Activated CD4-positive, alpha-beta T cell treated with anti-CD3 and anti-CD28 coated beads, Interleukin-10, Interleukin-2, amounts not matched to agents 100 ng/mL and 50 ng/mL, durations not matched to agents 16 hours and 8 hours (primary cell): ENCODE results near the gene PTPRD.

Experiments used
- DNase-seq: peaks from one replicate; pipeline ENCODE4 v3.0.0-alpha.2; 2020

The PTPRD gene

GRCh38 chr9:10146517-10147331 lies 466.1 kb downstream of the PTPRD start:
- DNase-seq, result no peak

DNA sequence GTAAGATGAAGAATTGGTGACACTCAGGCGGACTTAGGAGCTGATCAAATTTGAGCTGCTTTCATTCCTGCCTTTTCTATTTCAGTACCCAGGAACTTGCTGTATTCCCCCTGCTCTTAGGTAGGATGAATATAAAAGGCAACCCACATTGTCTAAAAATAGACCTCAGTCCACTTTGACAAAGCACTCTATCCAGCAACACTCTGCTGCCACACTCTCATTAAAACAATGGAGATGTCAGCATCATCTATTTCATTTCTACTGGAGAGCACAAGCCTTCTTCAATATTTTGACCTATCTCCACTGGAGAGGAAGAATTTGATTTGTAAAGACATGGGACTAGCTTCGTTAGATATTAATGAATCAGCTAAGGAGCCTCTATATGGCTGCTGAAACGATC lies 468.4 kb downstream of the PTPRD start:
- DNase-seq, result no peak

DNA sequence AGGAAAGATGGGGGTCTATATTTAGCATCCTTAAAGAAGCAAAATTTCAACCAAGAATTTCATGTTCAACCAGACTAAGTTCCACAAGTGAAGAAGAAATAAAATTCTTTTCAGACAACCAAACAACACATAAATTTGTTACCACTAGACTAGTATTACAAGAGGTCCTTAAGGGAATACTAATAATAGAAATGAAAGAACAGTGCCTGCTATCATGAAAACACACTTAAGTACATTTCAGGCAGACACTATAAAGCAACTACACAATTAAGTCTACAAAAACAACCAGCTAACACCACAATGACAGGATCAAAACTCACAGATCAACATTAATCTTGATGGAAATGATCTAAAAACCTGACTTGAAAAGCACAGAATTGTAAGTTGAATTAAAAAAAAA lies 477.2 kb downstream of the PTPRD start:
- no peak for DNase-seq

- no peak for DNase-seq
These were observed 478.5 kb downstream of the PTPRD start for GRCh38 chr9:10134266-10134665.

DNA sequence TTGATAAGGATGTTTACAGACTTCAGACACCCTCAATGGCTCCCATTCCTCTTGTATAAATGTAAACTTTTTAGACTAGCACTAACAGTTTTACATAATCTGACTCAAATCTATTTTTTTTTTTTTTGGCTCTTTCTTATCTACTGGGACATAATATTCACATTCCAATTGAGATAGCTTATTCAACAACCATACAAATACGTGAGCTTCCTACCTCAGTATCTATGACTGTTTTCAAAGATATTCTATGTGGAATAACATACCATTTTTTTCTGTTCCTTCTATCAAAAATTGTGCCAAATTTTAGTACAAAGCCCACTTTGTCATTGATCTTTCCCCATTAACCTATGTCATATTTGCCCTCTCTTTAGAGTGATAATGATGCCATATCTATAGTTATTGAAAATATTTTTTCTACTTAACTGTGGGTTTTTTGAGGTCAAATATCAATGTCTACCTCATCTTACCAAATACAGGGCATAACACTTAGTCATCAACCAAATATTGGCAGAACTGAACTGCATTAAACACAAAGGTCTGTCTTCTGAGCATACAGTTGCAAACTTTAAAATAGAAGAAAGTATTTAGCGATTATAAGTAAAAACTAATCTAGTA lies 482.6 kb downstream of the PTPRD start:
- DNase-seq, result no peak

GRCh38 chr9:10127867-10128266 lies 484.9 kb downstream of the PTPRD start:
- no peak for DNase-seq

DNA sequence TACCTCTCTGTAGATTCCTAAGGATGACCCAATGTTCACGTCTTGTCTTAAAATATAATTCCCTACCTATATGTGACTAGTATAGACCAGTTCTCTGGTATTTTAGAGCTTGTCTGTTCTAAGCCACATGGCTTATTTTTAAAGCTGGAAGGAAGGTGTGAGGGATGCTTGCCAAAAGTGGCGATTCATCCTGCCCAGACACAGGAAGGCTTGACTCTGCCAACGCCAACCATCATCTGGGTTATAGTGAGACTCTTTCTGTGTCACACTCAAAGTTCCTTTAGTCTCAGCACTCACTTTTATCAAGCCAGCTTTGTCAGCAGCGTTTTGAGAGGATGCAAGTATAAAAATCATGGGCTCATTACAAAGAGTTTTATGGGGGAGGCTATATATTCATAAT lies 500.0 kb downstream of the PTPRD start:
- no peak for DNase-seq

GRCh38 chr9:10112070-10112469 lies 500.7 kb downstream of the PTPRD start:
- no peak for DNase-seq

DNA sequence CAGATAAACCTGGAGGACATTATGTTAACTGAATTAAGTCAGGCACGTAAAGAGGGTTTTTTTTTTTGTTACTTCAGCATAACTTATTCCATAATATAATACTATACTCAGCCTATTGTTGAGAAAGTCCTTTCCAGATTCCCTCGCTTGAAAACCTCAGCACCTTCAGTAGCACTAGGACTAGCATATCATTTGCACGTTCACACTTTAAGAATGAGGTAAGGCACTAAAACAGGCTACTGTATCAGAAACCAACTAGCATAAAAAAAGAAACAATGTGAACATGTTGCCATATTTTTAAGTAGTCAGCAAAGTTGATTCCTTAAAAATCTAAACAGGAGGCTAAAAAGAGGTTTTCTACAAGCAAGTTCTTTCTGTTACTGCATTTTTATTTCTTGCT lies 504.0 kb downstream of the PTPRD start:
- DNase-seq, result no peak

GRCh38 chr9:10104774-10105173 lies 508.0 kb downstream of the PTPRD start:
- no peak for DNase-seq

DNA sequence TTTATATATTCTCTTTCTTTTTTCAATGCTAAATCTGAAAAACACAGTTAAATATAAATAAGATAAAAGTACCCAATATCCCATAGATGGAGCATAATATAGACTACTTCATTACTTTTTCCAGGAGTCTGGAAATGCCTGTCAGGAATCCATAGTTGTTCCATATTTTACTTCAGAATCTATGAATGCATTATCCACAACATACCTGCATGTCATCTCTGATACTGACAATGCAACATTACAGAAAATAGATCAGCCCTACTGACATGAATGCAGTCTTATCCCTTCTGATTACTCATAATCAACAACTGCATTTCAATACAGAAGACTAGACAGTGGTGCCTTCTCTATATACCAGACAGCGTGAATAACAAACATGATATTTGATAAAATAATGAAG lies 517.6 kb downstream of the PTPRD start:
- DNase-seq, result no peak

- no peak for DNase-seq
These were observed 518.2 kb downstream of the PTPRD start for GRCh38 chr9:10094563-10094962.

DNA sequence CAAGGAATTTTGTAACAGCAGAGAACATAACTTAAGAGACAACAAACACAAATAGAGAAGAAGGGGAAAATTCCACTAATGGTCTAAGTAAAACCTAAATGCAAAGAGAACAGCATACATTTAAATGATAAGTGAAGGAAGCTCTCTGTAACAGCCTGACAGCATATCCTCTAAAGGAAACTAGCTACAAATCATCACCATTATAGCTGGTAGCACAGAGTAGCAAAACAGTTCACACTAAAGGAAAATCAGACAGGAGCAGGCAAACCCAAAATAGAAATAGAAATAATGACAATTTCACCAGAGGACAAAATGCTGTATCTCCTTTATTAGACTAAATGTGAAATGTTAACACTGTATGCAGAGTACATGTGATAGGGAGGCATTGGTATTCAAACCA lies 532.8 kb downstream of the PTPRD start:
- no peak for DNase-seq

GRCh38 chr9:10079284-10079964 lies 533.4 kb downstream of the PTPRD start:
- no peak for DNase-seq

GRCh38 chr9:10071579-10071978 lies 541.2 kb downstream of the PTPRD start:
- DNase-seq, result no peak

DNA sequence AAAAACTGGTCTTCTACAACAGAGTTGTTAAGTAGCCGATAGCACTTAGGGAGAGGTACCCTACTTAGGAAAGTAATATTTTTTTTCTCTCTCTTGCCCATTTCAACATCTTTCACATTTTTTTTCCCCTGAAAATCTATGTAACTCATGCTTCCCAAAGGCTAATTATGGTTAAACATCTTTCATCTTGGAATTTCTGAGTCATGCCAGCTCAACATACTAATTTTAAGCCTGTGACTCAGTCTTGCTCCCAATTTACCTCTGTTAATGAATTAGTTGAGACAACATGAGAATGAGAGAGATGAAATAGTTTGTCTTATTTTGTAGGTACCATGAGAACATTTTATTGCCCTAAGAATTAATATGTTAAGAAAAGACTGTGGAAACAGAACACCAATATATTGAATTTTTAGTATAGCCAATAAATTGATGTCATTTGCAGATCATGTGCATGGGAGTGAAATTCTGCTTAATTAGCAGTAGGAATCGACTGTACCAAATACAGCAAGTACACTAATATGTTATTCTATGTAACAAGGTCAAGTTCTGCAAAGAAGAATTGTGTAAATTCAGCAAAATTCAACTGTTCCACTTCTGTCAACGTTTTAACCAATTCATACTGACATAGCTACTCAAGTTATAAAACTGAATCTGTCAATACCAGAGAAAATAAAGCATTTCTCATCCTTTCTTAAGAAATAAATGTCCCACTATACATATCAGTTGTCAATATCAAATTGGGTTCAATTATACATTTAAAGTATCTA lies 550.0 kb downstream of the PTPRD start:
- no peak for DNase-seq

- DNase-seq, result no peak
These were observed 553.8 kb downstream of the PTPRD start for GRCh38 chr9:10059044-10059443.

DNA sequence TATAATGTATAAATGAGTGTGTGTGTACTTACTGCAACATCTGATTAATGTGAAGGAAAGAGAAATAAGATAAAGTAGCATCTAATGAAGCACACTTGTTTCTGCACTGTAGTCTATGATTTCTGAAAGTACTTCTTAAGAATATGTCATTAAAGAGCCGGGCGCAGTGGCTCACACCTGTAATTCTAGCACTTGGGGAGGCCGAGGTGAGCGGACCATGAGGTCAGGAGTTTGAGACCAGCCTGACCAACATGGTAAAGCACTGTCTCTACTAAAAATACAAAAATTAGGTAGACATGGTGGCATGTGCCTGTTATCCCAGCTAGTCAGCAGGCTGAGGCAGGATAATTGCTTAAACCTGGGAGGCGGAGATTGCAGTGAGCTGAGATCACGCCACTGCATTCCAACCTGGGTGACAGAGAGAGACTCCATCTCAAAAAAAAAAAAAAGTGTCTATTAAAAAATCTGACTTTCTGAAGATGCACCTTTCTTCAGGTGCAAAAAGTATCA lies 556.9 kb downstream of the PTPRD start:
- no peak for DNase-seq

GRCh38 chr9:10054456-10054855 lies 558.3 kb downstream of the PTPRD start:
- DNase-seq, result no peak

DNA sequence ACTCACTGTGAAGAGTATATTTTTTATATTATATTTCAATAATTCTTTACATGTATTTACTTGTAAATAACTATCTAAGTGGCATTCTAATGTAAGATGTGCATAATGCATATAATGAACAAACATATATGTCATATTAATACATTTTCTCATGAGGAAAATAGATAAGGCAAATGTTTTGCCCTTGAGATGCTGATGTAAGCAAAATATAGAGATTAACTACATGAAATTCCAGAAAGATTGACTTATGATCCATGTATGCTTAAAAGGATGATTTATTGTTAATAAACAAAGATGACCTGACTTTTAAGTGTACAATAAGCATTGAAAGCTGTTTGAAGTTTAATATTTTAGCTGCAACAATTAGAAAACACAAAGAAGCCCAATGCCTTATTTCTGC lies 559.9 kb downstream of the PTPRD start:
- DNase-seq, result no peak

DNA sequence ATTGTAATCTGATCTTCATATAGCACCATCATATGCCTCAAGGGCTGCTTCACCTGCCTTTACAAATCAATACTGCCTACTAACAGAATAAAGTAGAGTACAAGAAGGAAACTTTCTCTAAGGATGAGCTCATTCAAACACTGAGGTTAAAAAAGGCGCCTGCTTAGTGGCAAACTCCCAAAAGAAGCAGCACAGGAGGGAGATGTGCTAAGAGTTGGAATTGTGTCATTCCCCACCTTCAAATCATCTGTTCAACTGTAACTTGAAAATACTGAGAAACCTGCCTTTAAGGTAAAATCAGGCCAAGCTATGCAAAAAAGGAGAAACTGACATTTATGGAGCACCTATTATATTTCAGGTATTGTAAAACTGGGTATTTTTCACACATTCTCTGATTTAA lies 560.6 kb downstream of the PTPRD start:
- DNase-seq, result no peak

GRCh38 chr9:10050016-10050415 lies 562.8 kb downstream of the PTPRD start:
- no peak for DNase-seq

GRCh38 chr9:10048994-10049393 lies 563.8 kb downstream of the PTPRD start:
- DNase-seq, result no peak
